Esophagus (tissue), 2 donors: ENCODE results near the gene MAFF. TPM values are rescaled to one million over a fixed set of nuclear protein-coding genes. Genes with fewer than 3 reads are reported as not detected.

ENCODE experiments used
- H3K27ac ChIP-seq, 2 donors: one replicate each; pipeline ENCODE4 v1.5.1; 2013; ENCODE audit warnings: low read depth in 2 of 2, mild to moderate bottlenecking in 2 of 2, inconsistent platforms in 1 of 2, low read length in 1 of 2, moderate library complexity in 1 of 2
- H3K27me3 ChIP-seq, 2 donors: one replicate each; pipeline ENCODE4 v1.6.1; 2013; ENCODE audit warnings: low read length in 2 of 2, control low read depth in 1 of 2, mild to moderate bottlenecking in 1 of 2; ENCODE audit not compliant: insufficient read depth in 2 of 2, control insufficient read depth in 1 of 2
- H3K36me3 ChIP-seq, 2 donors: one replicate each; pipeline ENCODE4 v1.6.1; 2013; ENCODE audit warnings: low read length in 1 of 2; ENCODE audit not compliant: control insufficient read depth in 2 of 2, insufficient read depth in 2 of 2
- H3K4me1 ChIP-seq, 2 donors: one replicate each; pipeline ENCODE4 v1.6.1; 2013; ENCODE audit warnings: low read length in 1 of 2; ENCODE audit not compliant: control insufficient read depth in 2 of 2, insufficient read depth in 2 of 2
- H3K4me3 ChIP-seq, 2 donors: one replicate each; pipeline ENCODE4 v1.5.1; 2013; ENCODE audit warnings: low read length in 2 of 2, mild to moderate bottlenecking in 2 of 2, low read depth in 1 of 2, moderate library complexity in 1 of 2
- H3K9me3 ChIP-seq, 2 donors: one replicate each; pipeline ENCODE4 v1.6.1; 2013; ENCODE audit warnings: mild to moderate bottlenecking in 2 of 2, low read depth in 1 of 2, low read length in 1 of 2, moderate library complexity in 1 of 2; ENCODE audit not compliant: control insufficient read depth in 2 of 2, insufficient read depth in 1 of 2
- WGBS, 2 donors: extraction: QIAGEN DNeasy Blood & Tissue Kit; methylation state at CpG; one replicate each; pipeline ENCODE4 v1.1.7; 2013; 5-methylcytosine and 5-hydroxymethylcytosine counted together
- polyA plus RNA-seq, 2 donors: library from polyadenylated mRNA; stranded (reverse); fragments of 200-250 nt; gene quantifications; one replicate each; pipeline ENCODE4 v1.2.3, GENCODE V29; 2013
- donor health status: healthy with polysubstance abuse.
- donor health status: Bipolar disorder and iron deficiency.

MAFF gene
- polyA plus RNA-seq, 2 donors, result 34.7 to 99.6 TPM

GRCh38 chr22:38240734-38241252 is 39.0 kb downstream of the MAFF start:
- 40 to 41% methylated on average over 6 of the region's 6 CpGs for WGBS, 2 donors
- Histone ChIP-seq H3K27ac (peak overlapping the region; percentile 25 to 52), H3K4me1 (peaks cover 17 to 28% of the 10 kb centered on the region in 2 donors), H3K36me3 (peaks cover 0 to 15% of the 10 kb centered on the region in 2 donors), H3K9me3 (no peaks in the 10 kb centered on the region), H3K4me3 (no peak overlapping the region), H3K27me3 (no peaks in the 10 kb centered on the region)

DNA sequence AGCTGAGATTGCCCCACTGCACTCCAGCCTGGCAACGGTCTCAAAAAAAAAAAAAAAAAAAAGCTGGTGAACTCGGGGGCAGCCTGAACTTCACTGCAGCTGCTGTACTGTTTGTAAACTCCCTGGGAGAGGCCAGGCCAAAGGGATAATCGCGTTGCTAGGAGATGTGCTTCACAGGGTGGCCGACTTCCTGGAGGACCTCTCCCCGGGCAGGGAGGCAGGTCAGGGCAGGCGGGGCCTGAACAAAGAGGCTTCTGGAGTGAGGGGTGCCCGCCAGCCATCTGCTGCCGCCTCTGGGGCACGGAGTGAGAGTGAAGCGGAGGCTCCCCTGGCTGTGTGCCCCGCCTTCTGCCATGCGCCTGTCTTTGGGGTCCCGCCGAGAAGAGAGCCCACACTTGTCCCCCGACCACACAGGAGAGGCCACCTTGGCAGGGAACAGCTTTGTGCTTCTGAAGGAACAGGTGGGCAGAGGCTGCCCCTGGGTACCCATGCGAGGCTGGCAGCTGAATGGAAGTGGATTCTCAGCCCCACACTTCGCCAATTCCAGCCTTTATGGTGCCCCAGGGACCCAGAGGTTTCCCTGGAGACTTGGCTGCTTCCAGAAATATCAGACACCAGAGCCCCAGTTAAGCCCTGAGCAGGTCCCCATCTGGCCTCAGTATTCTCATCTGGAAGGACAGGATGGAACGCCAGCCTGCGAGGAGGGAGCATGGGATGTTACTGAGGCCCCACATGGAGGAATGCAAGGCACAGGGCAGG is 41.4 kb downstream of the MAFF start:
- 39 to 47% methylated on average over 20 of the region's 20 CpGs for WGBS, 2 donors
- Histone ChIP-seq H3K36me3 (peaks cover 6 to 27% of the 10 kb centered on the region in 2 donors), H3K4me3 (no peak overlapping the region), H3K4me1 (peaks cover 12 to 24% of the 10 kb centered on the region in 2 donors), H3K27me3 (no peaks in the 10 kb centered on the region), H3K27ac (peak overlapping the region; percentile 45 to 61), H3K9me3 (no peaks in the 10 kb centered on the region)

- no peak overlapping the region for H3K27ac ChIP-seq
- WGBS, 2 donors, result 69% methylated on average over 4 of the region's 4 CpGs
These were observed 42.3 kb downstream of the MAFF start for GRCh38 chr22:38244106-38244505.

DNA sequence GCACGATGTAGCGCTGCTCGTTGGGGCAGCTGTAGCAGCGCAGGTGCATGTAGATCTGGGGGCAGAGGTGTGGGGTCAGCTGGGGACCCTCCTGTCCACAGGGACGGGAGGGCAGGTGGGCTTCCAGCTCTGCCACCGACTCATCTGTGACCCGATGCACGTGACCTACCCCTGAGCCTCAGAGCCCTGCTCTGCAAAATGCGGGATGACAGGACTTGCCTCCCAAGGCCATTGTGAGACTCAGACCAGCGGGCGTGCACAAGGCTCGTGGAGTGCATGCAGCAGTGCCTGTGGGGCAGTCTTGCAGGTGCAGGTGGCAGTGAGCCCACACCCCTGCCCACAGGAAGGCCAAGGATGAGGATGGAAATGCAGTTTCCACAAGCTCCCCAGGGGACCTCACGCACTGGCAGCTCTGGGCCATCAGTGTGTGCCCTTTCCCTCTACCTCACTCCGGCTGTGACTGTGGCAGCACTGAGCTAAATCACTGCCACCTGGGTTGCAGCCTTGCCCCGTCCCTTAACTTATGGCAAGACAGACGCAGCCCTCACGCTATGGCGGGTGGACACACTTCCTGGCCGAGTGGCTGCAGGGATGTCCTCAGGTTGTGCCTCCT is 44.4 kb downstream of the MAFF start:
- WGBS, 2 donors, result 78 to 86% methylated on average over 19 of the region's 19 CpGs
- Histone ChIP-seq H3K4me1 (peaks cover 8 to 15% of the 10 kb centered on the region in 2 donors), H3K27me3 (no peaks in the 10 kb centered on the region), H3K27ac (peak overlapping the region in 1 of 2 donors; percentile 43), H3K36me3 (peaks cover 6 to 27% of the 10 kb centered on the region in 2 donors), H3K4me3 (no peak overlapping the region), H3K9me3 (peaks cover 0 to 3% of the 10 kb centered on the region in 2 donors)

More at GRCh38 chr22:38244106-38244505, 42.3 kb downstream of the MAFF start:
- Histone ChIP-seq H3K9me3 (no peaks in the 10 kb centered on the region), H3K4me3 (no peak overlapping the region), H3K27me3 (no peaks in the 10 kb centered on the region), H3K4me1 (peaks cover 11 to 20% of the 10 kb centered on the region in 2 donors), H3K36me3 (peaks cover 6 to 27% of the 10 kb centered on the region in 2 donors)

DNA sequence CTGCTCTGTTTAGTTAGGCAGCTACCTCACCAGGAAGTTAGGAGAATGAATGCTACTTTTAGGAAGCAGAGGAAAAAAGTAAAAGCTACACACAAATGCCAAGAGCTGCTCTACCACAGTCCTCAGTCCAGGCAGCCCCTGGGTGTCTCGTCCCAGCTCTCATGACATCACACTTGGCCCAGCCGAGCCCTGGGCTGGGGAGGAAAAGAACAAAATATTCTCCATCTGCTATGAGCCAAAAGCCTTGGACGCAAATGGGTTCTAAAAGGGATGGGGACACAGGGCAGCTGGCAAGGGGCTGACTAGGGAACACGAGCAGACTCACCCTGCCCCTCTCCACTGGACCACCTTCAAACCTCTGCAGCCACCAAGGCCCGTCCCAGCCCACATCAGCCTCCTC is 44.9 kb downstream of the MAFF start:
- H3K4me3 ChIP-seq, result no peak overlapping the region
- H3K36me3 ChIP-seq, result peaks cover 6 to 27% of the 10 kb centered on the region in 2 donors
- peaks cover 0 to 3% of the 10 kb centered on the region in 2 donors for H3K9me3 ChIP-seq
- no peaks in the 10 kb centered on the region for H3K27me3 ChIP-seq
- H3K27ac ChIP-seq, result peak overlapping the region; percentile 5 to 25
- WGBS, 2 donors, result 60 to 69% methylated on average over 5 of the region's 5 CpGs
- H3K4me1 ChIP-seq, result peaks cover 8 to 15% of the 10 kb centered on the region in 2 donors

- H3K27ac ChIP-seq, result no peak overlapping the region
- peaks cover 8 to 15% of the 10 kb centered on the region in 2 donors for H3K4me1 ChIP-seq
- H3K4me3 ChIP-seq, result no peak overlapping the region
These were observed 45.9 kb downstream of the MAFF start for GRCh38 chr22:38247713-38248112.

DNA sequence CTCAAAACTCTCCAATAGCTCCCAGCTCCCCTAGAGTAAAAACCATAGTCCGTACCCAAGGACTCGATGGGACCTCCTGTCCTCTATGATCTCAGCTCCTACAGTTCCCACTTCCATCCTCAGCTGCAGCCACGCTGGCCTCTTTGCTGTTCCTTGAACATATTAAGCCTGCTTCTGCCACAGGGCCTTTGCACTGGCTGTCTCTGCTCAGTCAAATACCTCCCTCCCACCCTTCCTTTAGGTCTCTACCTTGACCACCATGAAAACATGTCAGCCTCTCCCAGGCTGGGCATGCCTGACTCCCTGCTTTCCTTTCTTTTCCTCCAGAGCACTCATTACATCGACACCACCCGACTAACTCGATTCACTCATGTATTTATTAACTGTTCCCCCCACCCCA is 46.5 kb downstream of the MAFF start:
- no peaks in the 10 kb centered on the region for H3K27me3 ChIP-seq
- H3K27ac ChIP-seq, result no peak overlapping the region
- no peak overlapping the region for H3K4me3 ChIP-seq
- 95 to 96% methylated on average over 6 of the region's 6 CpGs for WGBS, 2 donors
- peaks cover 6 to 26% of the 10 kb centered on the region in 2 donors for H3K36me3 ChIP-seq
- peaks cover 0 to 3% of the 10 kb centered on the region in 2 donors for H3K9me3 ChIP-seq
- H3K4me1 ChIP-seq, result peaks cover 4 to 12% of the 10 kb centered on the region in 2 donors

More at GRCh38 chr22:38247713-38248112, 45.9 kb downstream of the MAFF start:
- H3K27me3 ChIP-seq, result no peaks in the 10 kb centered on the region
- peaks cover 0 to 3% of the 10 kb centered on the region in 2 donors for H3K9me3 ChIP-seq
- peaks cover 6 to 27% of the 10 kb centered on the region in 2 donors for H3K36me3 ChIP-seq
- 84% methylated on average over 12 of the region's 12 CpGs for WGBS, 2 donors

DNA sequence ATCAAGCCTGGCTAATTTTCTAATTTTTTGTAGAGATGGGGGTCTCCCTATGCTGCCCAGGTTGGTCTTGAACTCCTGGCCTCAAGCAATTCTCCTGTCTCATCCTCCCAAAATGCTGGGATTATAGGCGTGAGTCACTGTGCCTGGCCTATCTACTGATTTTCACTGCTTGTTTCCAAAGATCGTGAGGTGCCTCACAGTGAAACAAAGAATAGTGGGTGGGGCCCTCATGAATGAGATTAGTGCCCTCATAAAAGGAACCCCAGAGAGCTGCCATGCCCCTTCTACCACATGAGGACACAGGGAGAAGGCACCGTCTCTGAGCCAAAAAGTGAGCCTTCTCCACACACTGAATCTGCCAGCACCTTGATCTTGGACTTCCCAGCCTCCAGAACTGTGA is 47.5 kb downstream of the MAFF start:
- 80 to 85% methylated on average over 3 of the region's 3 CpGs for WGBS, 2 donors
- peaks cover 0 to 3% of the 10 kb centered on the region in 2 donors for H3K9me3 ChIP-seq
- H3K4me3 ChIP-seq, result no peak overlapping the region
- peaks cover 6 to 23% of the 10 kb centered on the region in 2 donors for H3K36me3 ChIP-seq
- no peak overlapping the region for H3K27ac ChIP-seq
- H3K4me1 ChIP-seq, result peaks cover 0 to 7% of the 10 kb centered on the region in 2 donors
- H3K27me3 ChIP-seq, result no peaks in the 10 kb centered on the region

DNA sequence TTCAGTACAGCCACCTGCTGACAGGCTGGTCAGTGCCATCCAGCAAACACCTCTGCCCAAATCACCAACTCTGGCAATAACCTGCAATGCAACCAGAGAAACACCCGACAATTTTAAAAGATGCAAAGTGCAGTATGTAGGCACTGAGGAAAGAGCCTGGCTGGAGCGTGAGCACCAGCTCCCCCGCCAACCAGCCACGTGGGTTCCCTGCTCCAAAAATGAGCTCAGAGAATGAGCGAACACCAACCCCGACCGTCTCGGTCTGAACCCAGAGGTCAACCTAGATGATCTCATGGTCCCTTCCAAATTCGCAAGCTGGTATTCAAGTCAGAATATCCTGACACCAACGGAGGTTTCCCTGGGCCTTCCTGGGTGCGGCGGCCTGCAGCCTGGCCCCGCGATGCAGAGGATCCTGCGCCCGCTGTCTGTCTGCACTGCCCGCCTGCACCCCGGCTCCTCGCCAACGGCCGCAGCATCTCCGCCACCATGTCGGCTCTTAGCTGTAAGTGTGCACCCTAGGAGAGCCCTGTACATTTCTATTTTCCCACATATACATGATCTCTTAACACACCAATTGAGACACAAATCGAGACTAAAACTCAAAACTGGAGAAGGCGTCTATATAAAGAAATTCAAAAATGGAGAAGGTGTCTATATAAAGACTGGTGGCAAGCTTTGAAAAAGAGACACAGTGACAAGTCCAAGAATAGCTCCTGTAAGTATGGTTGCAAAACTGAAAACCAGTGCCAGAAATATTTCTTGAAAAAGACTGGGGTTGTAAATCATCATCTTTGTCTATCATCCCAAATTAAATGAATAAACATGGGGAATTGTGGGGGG is 48.2 kb downstream of the MAFF start:
- Histone ChIP-seq H3K4me1 (peaks cover 0 to 7% of the 10 kb centered on the region in 2 donors), H3K27me3 (no peaks in the 10 kb centered on the region), H3K27ac (no peak overlapping the region), H3K9me3 (peaks cover 0 to 3% of the 10 kb centered on the region in 2 donors), H3K4me3 (no peak overlapping the region), H3K36me3 (peaks cover 6 to 19% of the 10 kb centered on the region in 2 donors)
- 91 to 96% methylated on average over 23 to 25 of the region's 25 CpGs for WGBS, 2 donors
